Tibial nerve (tissue), 4 donors: ENCODE results near the gene DMAC1. TPM values are rescaled to one million over a fixed set of nuclear protein-coding genes. Genes with fewer than 3 reads are reported as not detected.

Experiments
- DNase-seq, 2 donors: peaks; one replicate each; pipeline ENCODE4 v3.0.0-alpha.2; 2019; ENCODE audit warnings: low spot score in 2 of 2
- H3K27ac ChIP-seq, 4 donors: fragments of 200-600 bp; sonication (generic) in 3 of 4; one replicate each; pipeline ENCODE4 v1.5.1; 2017 to 2019; ENCODE audit warnings: mild to moderate bottlenecking in 1 of 4
- H3K27me3 ChIP-seq, 2 donors: fragments of 200-600 bp; sonication (generic) in 1 of 2; one replicate each; pipeline versions ENCODE4 v1.5.1 to v1.6.0; 2017 to 2019
- H3K36me3 ChIP-seq, 3 donors: fragments of 200-600 bp; sonication (generic); one replicate each; pipeline ENCODE4 v1.5.1; 2018 to 2019
- H3K4me1 ChIP-seq, 4 donors: fragments of 200-600 bp; sonication (generic) in 3 of 4; one replicate each; pipeline ENCODE4 v1.5.1; 2017 to 2019
- H3K4me3 ChIP-seq, 4 donors: fragments of 200-600 bp; sonication (generic) in 3 of 4; one replicate each; pipeline ENCODE4 v1.5.1; 2017 to 2019; ENCODE audit warnings: mild to moderate bottlenecking in 1 of 4, moderate library complexity in 1 of 4
- H3K9me3 ChIP-seq, 4 donors: fragments of 200-600 bp; sonication (generic) in 3 of 4; one replicate each; pipeline ENCODE4 v1.5.1; 2017 to 2019
- EP300 ChIP-seq, 2 donors: sonication (generic); formaldehyde crosslinking; IDR thresholded peaks; one replicate each; pipeline ENCODE4 v1.6.1; 2017; ENCODE audit warnings: antibody characterized with exemption in 2 of 2, mild to moderate bottlenecking in 1 of 2
- POLR2A ChIP-seq, 2 donors: fragments of 450-650 bp; IDR thresholded peaks; one replicate each; pipeline ENCODE4 v1.6.1; 2017; ENCODE audit warnings: antibody characterized with exemption in 2 of 2, mild to moderate bottlenecking in 2 of 2, moderate library complexity in 2 of 2
- WGBS, 2 donors: methylation state at CpG; one replicate each; pipeline ENCODE4 v1.1.5; 2018; 5-methylcytosine and 5-hydroxymethylcytosine counted together
- total RNA-seq, 4 donors: library from RNA; depleted of rRNA; stranded (reverse); fragments of >200 nt; gene quantifications; one replicate each; pipeline ENCODE4 v1.1.0, GENCODE V29; 2016
- TF ChIP-seq, protein P1 (sequence below), 5 experiments: fragments of 200-600 bp in 3 of 5; fragments of 450-650 bp in 2 of 5; sonication (generic) in 3 of 5; IDR thresholded peaks; one replicate each; pipeline ENCODE4 v1.5.1; 2016 to 2019; ENCODE audit warnings: antibody characterized with exemption in 5 of 5, mild to moderate bottlenecking in 3 of 5, moderate library complexity in 2 of 5

DMAC1 gene
- total RNA-seq, 4 donors from 2014 or later, result 15.9 to 18.0 (median 16.8) TPM

DNA sequence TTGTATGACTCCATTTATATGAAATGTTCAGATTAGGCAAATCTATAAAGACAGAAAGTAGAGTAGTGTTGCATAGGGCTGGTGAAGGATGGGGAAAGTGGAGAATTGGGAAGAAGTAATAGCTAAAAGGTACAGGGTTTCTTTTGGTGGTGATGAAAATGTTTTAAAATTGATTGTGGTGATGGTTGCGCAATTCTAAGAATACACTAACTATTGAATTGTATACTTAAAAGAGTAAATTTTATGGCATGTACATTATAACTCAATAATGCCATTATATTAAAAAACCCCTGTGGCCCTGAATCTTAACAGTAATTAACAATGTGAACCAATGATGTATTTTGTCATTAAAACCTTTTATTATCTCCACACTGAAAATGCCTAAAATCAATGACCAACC, 20.4 kb upstream of the DMAC1 start:
- H3K27me3 ChIP-seq, result no peaks in the 10 kb centered on the region
- no peak for TF ChIP-seq POLR2A (IDR thresholded peaks at IDR 0.05)
- TF ChIP-seq, protein P1, sequence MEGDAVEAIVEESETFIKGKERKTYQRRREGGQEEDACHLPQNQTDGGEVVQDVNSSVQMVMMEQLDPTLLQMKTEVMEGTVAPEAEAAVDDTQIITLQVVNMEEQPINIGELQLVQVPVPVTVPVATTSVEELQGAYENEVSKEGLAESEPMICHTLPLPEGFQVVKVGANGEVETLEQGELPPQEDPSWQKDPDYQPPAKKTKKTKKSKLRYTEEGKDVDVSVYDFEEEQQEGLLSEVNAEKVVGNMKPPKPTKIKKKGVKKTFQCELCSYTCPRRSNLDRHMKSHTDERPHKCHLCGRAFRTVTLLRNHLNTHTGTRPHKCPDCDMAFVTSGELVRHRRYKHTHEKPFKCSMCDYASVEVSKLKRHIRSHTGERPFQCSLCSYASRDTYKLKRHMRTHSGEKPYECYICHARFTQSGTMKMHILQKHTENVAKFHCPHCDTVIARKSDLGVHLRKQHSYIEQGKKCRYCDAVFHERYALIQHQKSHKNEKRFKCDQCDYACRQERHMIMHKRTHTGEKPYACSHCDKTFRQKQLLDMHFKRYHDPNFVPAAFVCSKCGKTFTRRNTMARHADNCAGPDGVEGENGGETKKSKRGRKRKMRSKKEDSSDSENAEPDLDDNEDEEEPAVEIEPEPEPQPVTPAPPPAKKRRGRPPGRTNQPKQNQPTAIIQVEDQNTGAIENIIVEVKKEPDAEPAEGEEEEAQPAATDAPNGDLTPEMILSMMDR (IDR thresholded peaks at IDR 0.05), result no peak
- TF ChIP-seq EP300 (IDR thresholded peaks at IDR 0.05), result no peak
- no peak for DNase-seq
- 0 to 44% methylated on average over 1 of the region's 1 CpG for WGBS, 2 donors
- no peak overlapping the region for H3K27ac ChIP-seq
- no peak overlapping the region for H3K4me3 ChIP-seq
- no peaks in the 10 kb centered on the region for H3K4me1 ChIP-seq
- no peaks in the 10 kb centered on the region for H3K9me3 ChIP-seq
- H3K36me3 ChIP-seq, result no peaks in the 10 kb centered on the region

DNA sequence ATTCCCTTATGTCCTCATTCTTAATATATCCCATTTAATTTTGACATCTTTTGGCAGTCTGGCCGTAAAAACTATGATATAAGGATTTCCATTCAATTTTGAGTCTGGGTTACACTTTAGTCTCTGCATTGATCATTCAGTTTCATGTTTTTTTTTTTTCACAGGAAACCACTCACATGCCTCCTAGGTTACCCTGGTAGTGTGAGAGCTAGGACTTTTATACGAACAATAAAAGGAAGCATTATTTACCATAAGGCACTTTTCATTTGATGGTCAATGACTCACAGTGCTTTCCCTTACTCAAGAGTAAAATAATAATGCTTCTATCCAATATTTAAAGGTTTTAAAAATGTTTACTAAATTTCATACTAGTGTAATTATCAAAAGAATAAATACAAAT, 16.4 kb upstream of the DMAC1 start:
- 55 to 63% methylated on average over 2 of the region's 2 CpGs for WGBS, 2 donors
- TF ChIP-seq POLR2A (IDR thresholded peaks at IDR 0.05) (no peak), EP300 (IDR thresholded peaks at IDR 0.05) (no peak)
- TF ChIP-seq, protein P1 (IDR thresholded peaks at IDR 0.05), result no peak
- Histone ChIP-seq H3K4me1 (no peaks in the 10 kb centered on the region), H3K27ac (no peak overlapping the region), H3K27me3 (no peaks in the 10 kb centered on the region), H3K36me3 (no peaks in the 10 kb centered on the region), H3K4me3 (no peak overlapping the region), H3K9me3 (no peaks in the 10 kb centered on the region)
- no peak for DNase-seq

DNA sequence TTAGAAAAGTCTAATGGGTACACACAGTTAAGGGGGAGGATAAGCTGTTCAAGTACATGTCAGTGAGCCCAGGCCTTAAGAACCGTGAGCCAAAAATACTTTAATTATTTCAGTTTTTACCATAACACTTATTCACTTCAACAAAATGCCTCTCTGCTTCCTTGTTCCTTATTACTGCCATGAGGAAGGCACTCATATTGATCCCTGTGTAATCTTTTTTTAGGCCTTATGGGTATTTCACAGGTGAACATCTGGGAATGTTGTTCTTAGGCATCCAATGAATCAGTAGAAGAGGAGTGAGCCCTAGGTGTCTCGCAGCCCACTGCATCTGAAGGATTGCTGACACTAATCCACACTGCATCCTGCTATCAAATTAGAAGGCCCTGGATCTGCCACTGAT, 13.5 kb upstream of the DMAC1 start:
- no peaks in the 10 kb centered on the region for H3K4me1 ChIP-seq
- WGBS, 2 donors, result 93 to 96% methylated on average over 2 of the region's 2 CpGs
- no peak overlapping the region for H3K27ac ChIP-seq
- TF ChIP-seq POLR2A (IDR thresholded peaks at IDR 0.05), result no peak
- no peak for TF ChIP-seq EP300 (IDR thresholded peaks at IDR 0.05)
- no peaks in the 10 kb centered on the region for H3K9me3 ChIP-seq
- DNase-seq, result no peak
- H3K4me3 ChIP-seq, result no peak overlapping the region
- H3K36me3 ChIP-seq, result no peaks in the 10 kb centered on the region
- no peaks in the 10 kb centered on the region for H3K27me3 ChIP-seq

DNA sequence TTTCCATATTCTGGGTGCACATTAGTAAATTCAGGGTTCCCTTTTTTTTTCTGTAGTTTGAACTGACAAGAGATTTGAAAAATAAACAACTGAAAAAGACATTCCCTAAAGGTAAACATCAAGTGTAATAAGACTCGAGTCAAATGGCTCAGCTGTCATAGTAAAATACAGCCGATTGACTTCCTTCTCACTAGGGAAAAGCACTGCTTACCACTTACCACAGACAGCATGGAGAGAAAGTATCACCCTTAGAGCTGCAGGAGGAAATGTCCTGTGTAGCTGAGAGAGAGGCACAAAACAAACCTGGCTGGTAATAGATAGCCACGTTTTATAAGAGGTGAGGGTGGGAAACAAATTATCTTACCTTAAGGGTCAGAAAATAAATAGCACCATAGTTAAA, 12.1 kb upstream of the DMAC1 start:
- Histone ChIP-seq H3K4me3 (no peak overlapping the region), H3K9me3 (no peaks in the 10 kb centered on the region), H3K4me1 (no peaks in the 10 kb centered on the region), H3K36me3 (no peaks in the 10 kb centered on the region), H3K27me3 (no peaks in the 10 kb centered on the region), H3K27ac (no peak overlapping the region)
- 35 to 42% methylated on average over 3 of the region's 3 CpGs for WGBS, 2 donors
- TF ChIP-seq POLR2A (IDR thresholded peaks at IDR 0.05), result no peak
- TF ChIP-seq, protein P1 (IDR thresholded peaks at IDR 0.05), result no peak
- no peak for TF ChIP-seq EP300 (IDR thresholded peaks at IDR 0.05)
- no peak for DNase-seq

DNA sequence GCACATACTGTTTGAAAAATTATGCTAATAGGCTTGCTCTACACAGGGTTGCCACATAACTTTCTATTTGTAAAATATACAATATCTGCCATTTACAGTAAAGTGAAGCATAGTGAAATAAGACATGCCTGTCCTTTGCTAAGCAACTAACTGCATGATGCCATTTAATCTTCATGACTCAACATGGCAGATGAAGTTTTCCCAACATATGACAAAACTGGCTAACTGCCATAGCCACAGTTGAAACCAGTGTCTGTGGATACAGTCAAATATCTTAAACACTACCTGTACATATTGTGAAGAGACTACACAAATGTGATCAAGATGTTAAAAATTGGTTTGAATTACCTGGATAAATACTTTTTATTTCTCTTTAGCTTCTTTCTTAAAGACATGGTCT, 3.1 kb upstream of the DMAC1 start:
- Histone ChIP-seq H3K4me1 (peaks cover 0 to 18% (median 6%) of the 10 kb centered on the region in 4 donors), H3K9me3 (no peaks in the 10 kb centered on the region), H3K36me3 (no peaks in the 10 kb centered on the region), H3K4me3 (no peak overlapping the region), H3K27ac (no peak overlapping the region), H3K27me3 (no peaks in the 10 kb centered on the region)
- TF ChIP-seq, protein P1 (IDR thresholded peaks at IDR 0.05), result no peak
- TF ChIP-seq EP300 (IDR thresholded peaks at IDR 0.05) (no peak), POLR2A (IDR thresholded peaks at IDR 0.05) (no peak)
- DNase-seq, result no peak

DNA sequence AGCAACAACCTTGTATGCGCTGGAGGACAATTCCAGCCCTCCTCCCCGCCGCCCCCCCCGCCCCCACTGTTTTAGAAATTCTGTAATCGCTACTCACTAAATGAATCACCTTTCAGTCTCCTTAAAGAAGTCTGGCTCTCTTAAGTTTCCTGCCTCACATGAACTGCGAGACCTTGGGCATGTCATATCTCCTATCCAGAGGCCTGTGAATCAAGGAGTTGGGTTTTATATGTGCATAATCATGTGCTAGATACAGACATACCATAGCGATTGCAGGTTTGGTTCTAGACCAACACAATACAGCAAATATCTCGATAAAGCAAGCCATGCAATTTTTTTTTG, 337 bp upstream of the DMAC1 start:
- DNase-seq, result no peak
- H3K4me3 ChIP-seq, result peak overlapping the region; percentile 52 to 86 (median 74)
- 30 to 32% methylated on average over 8 of the region's 8 CpGs for WGBS, 2 donors
- peaks cover 0 to 16% (median 0%) of the 10 kb centered on the region in 3 donors for H3K36me3 ChIP-seq
- no peaks in the 10 kb centered on the region for H3K27me3 ChIP-seq
- H3K4me1 ChIP-seq, result peaks cover 0 to 27% (median 6%) of the 10 kb centered on the region in 4 donors
- peak overlapping the region in 3 of 4 donors; percentile 73 to 91 (median 91) for H3K27ac ChIP-seq
- H3K9me3 ChIP-seq, result no peaks in the 10 kb centered on the region
- no peak for TF ChIP-seq POLR2A (IDR thresholded peaks at IDR 0.05)
- TF ChIP-seq, protein P1 (IDR thresholded peaks at IDR 0.05), result no peak
- TF ChIP-seq EP300 (IDR thresholded peaks at IDR 0.05), result no peak
